Chondrocyte (in vitro differentiated cells): ENCODE data around the gene THAP6. TPM values are rescaled to one million over a fixed set of nuclear protein-coding genes. Genes with fewer than 3 reads are reported as not detected.
"Not testable (repeated sequence)": the region's sequence is repeated elsewhere in the genome, so short reads cannot be mapped to it uniquely, and the experiment has no call there.

Source experiments
- DNase-seq: peaks from one replicate; pipeline ENCODE4 v3.0.0; 2021; ENCODE audit warnings: mixed read lengths, low spot score
- H3K27ac Mint-ChIP-seq: one replicate; pipeline ENCODE4 v1.8.0; 2021; ENCODE audit warnings: mild to moderate bottlenecking, moderate library complexity, mixed read lengths; ENCODE audit not compliant: unreplicated experiment
- H3K27me3 Mint-ChIP-seq: 2 replicates; pipeline ENCODE4 v1.8.0; 2021; ENCODE audit warnings: low read depth, mixed read lengths
- H3K36me3 Mint-ChIP-seq: 2 replicates; pipeline ENCODE4 v1.8.0; 2021; ENCODE audit warnings: low read depth, mixed read lengths
- H3K4me1 Mint-ChIP-seq: 2 replicates; pipeline ENCODE4 v1.8.0; 2021; ENCODE audit warnings: low read depth, mild to moderate bottlenecking, mixed read lengths
- H3K4me3 Mint-ChIP-seq: one replicate; pipeline ENCODE4 v1.8.0; 2021; ENCODE audit warnings: mild to moderate bottlenecking, moderate library complexity, mixed read lengths; ENCODE audit not compliant: unreplicated experiment
- H3K9me3 Mint-ChIP-seq: 2 replicates; pipeline ENCODE4 v1.8.0; 2021; ENCODE audit warnings: low read depth, mixed read lengths
- CTCF ChIP-seq: fragments of 200-600 bp; sonication (generic); IDR thresholded peaks from 2 replicates; pipeline ENCODE4 v1.5.0; 2021; ENCODE audit warnings: antibody characterized with exemption, mild to moderate bottlenecking, moderate library complexity
- total RNA-seq: library from RNA; stranded (reverse); gene quantifications from 3 replicates; pipeline ENCODE4 v1.2.1, GENCODE V29; 2021

The THAP6 gene
- total RNA-seq, 1 donor from 2014 or later: 12.9 TPM

GRCh38 chr4:75525086-75525485 lies 10.8 kb downstream of the THAP6 start:
- no peak for DNase-seq
- Mint-ChIP-seq H3K4me3 (no peak overlapping the region), H3K36me3 (peaks cover 23% of the 10 kb centered on the region), H3K27ac (peak overlapping the region; percentile 22), H3K9me3 (no peaks in the 10 kb centered on the region), H3K27me3 (no peaks in the 10 kb centered on the region), H3K4me1 (peaks cover 7% of the 10 kb centered on the region)
- no peak for TF ChIP-seq CTCF

GRCh38 chr4:75525910-75526309 lies 11.6 kb downstream of the THAP6 start:
- Mint-ChIP-seq H3K4me3 (no peak overlapping the region), H3K4me1 (peaks cover 3% of the 10 kb centered on the region), H3K9me3 (peaks cover 3% of the 10 kb centered on the region), H3K36me3 (peaks cover 23% of the 10 kb centered on the region), H3K27ac (no peak overlapping the region), H3K27me3 (no peaks in the 10 kb centered on the region)
- TF ChIP-seq CTCF: no peak
- DNase-seq: no peak

GRCh38 chr4:75527482-75527881 lies 13.2 kb downstream of the THAP6 start:
- Mint-ChIP-seq H3K36me3 (peaks cover 36% of the 10 kb centered on the region), H3K27ac (no peak overlapping the region), H3K4me3 (no peak overlapping the region), H3K27me3 (no peaks in the 10 kb centered on the region), H3K9me3 (peaks cover 16% of the 10 kb centered on the region), H3K4me1 (no peaks in the 10 kb centered on the region)
- no peak for TF ChIP-seq CTCF
- DNase-seq: no peak

GRCh38 chr4:75530556-75531322 lies 16.5 kb downstream of the THAP6 start:
- Mint-ChIP-seq H3K36me3 (peaks cover 39% of the 10 kb centered on the region), H3K4me1 (no peaks in the 10 kb centered on the region), H3K27ac (no peak overlapping the region), H3K27me3 (no peaks in the 10 kb centered on the region), H3K4me3 (no peak overlapping the region), H3K9me3 (peaks cover 27% of the 10 kb centered on the region)
- no peak for TF ChIP-seq CTCF
- no peak for DNase-seq

GRCh38 chr4:75531536-75532143 lies 17.4 kb downstream of the THAP6 start:
- H3K27me3 Mint-ChIP-seq, DNase-seq, H3K27ac Mint-ChIP-seq, H3K4me3 Mint-ChIP-seq, H3K4me1 Mint-ChIP-seq: not testable (repeated sequence)
- Mint-ChIP-seq H3K9me3 (peaks cover 29% of the 10 kb centered on the region), H3K36me3 (peaks cover 36% of the 10 kb centered on the region)

GRCh38 chr4:75533339-75533887 lies 19.1 kb downstream of the THAP6 start:
- not testable (repeated sequence) for H3K4me1 Mint-ChIP-seq, H3K27ac Mint-ChIP-seq, H3K4me3 Mint-ChIP-seq, DNase-seq, H3K27me3 Mint-ChIP-seq
- H3K9me3 Mint-ChIP-seq: peaks cover 34% of the 10 kb centered on the region
- peaks cover 34% of the 10 kb centered on the region for H3K36me3 Mint-ChIP-seq

GRCh38 chr4:75533926-75534325 lies 19.7 kb downstream of the THAP6 start:
- H3K4me3 Mint-ChIP-seq, H3K4me1 Mint-ChIP-seq, DNase-seq, H3K27me3 Mint-ChIP-seq, H3K27ac Mint-ChIP-seq: not testable (repeated sequence)
- Mint-ChIP-seq H3K36me3 (peaks cover 34% of the 10 kb centered on the region), H3K9me3 (peaks cover 38% of the 10 kb centered on the region)

GRCh38 chr4:75537308-75537707 lies 23.0 kb downstream of the THAP6 start:
- H3K27ac Mint-ChIP-seq, H3K27me3 Mint-ChIP-seq, H3K4me3 Mint-ChIP-seq, H3K4me1 Mint-ChIP-seq, DNase-seq: not testable (repeated sequence)
- H3K36me3 Mint-ChIP-seq: peaks cover 15% of the 10 kb centered on the region
- H3K9me3 Mint-ChIP-seq: peaks cover 24% of the 10 kb centered on the region
